ENCODE data around the gene MICAL3.

Gene MICAL3

GRCh38 chr22:17927062-17927461 lies 97.3 kb downstream of the MICAL3 start:
- peaks cover 10% of the 10 kb centered on the region for H3K4me1 ChIP-seq
- no peak overlapping the region for H3K4me3 ChIP-seq (ENCODE audit: low read depth, low read length)
- TF ChIP-seq CTCF (IDR thresholded peaks at IDR 0.05; ENCODE audit: low read depth, low read length): no peak
- no peaks in the 10 kb centered on the region for H3K27me3 ChIP-seq
- DNase-seq: no peak
- H3K36me3 ChIP-seq: no peaks in the 10 kb centered on the region
- H3K9me3 ChIP-seq: no peaks in the 10 kb centered on the region

GRCh38 chr22:17926516-17926915 lies 97.8 kb downstream of the MICAL3 start:
- TF ChIP-seq CTCF (IDR thresholded peaks at IDR 0.05; ENCODE audit: low read depth, low read length): no peak
- H3K4me3 ChIP-seq (ENCODE audit: low read depth, low read length): no peak overlapping the region
- H3K27me3 ChIP-seq: no peaks in the 10 kb centered on the region

GRCh38 chr22:17925431-17925841 lies 98.9 kb downstream of the MICAL3 start:
- H3K4me1 ChIP-seq: peaks cover 10% of the 10 kb centered on the region
- H3K9me3 ChIP-seq: no peaks in the 10 kb centered on the region
- H3K4me3 ChIP-seq (ENCODE audit: low read depth, low read length): no peak overlapping the region
- H3K36me3 ChIP-seq: no peaks in the 10 kb centered on the region
- no peak for DNase-seq
- no peaks in the 10 kb centered on the region for H3K27me3 ChIP-seq
- TF ChIP-seq CTCF (IDR thresholded peaks at IDR 0.05; ENCODE audit: low read depth, low read length): no peak

More at GRCh38 chr22:17926516-17926915, 97.8 kb downstream of the MICAL3 start:
- Histone ChIP-seq H3K9me3 (no peaks in the 10 kb centered on the region), H3K4me1 (peaks cover 10% of the 10 kb centered on the region), H3K36me3 (no peaks in the 10 kb centered on the region)
- no peak for DNase-seq

- no peak for TF ChIP-seq CTCF (IDR thresholded peaks at IDR 0.05; ENCODE audit: low read depth, low read length)
- H3K36me3 ChIP-seq: no peaks in the 10 kb centered on the region
- no peak for DNase-seq
- no peaks in the 10 kb centered on the region for H3K27me3 ChIP-seq
- H3K4me3 ChIP-seq (ENCODE audit: low read depth, low read length): no peak overlapping the region
- H3K4me1 ChIP-seq: peaks cover 11% of the 10 kb centered on the region
- no peaks in the 10 kb centered on the region for H3K9me3 ChIP-seq
Measured at GRCh38 chr22:17924735-17925364, 99.5 kb downstream of the MICAL3 start.

GRCh38 chr22:17924076-17924475 lies 100.3 kb downstream of the MICAL3 start:
- no peaks in the 10 kb centered on the region for H3K36me3 ChIP-seq
- no peak for TF ChIP-seq CTCF (IDR thresholded peaks at IDR 0.05; ENCODE audit: low read depth, low read length)
- no peak overlapping the region for H3K4me3 ChIP-seq (ENCODE audit: low read depth, low read length)
- no peaks in the 10 kb centered on the region for H3K27me3 ChIP-seq
- peaks cover 14% of the 10 kb centered on the region for H3K4me1 ChIP-seq
- no peaks in the 10 kb centered on the region for H3K9me3 ChIP-seq
- DNase-seq: no peak

Data from BE2C (cell line).